T-helper 9 cell (primary cell): Measurements from ENCODE around the gene NSDHL.
"Not testable (repeated sequence)": the region's sequence is repeated elsewhere in the genome, so short reads cannot be mapped to it uniquely, and the experiment has no call there.

Experiments
- DNase-seq: peaks from one replicate; pipeline ENCODE4 v3.0.0-alpha.2; 2020
- total RNA-seq, 2 donors: gene quantifications; one replicate each; lab custom pipeline; 2026; lab: John Stamatoyannopoulos, UW

NSDHL gene
- 2.7 to 10.1 reads per million in 2 donors for total RNA-seq

- DNase-seq, result peak; percentile 85
Observed at GRCh38 chrX:152830312-152831305, at the start of gene NSDHL, which contains the start of gene CETN2. Gene NSDHL (plus strand): TSS chrX:152831063. CDS start chrX:152846325, 15,262 bp downstream. Gene CETN2 (minus strand): TSS chrX:152830757. CDS start chrX:152830710, 47 bp downstream.

DNA sequence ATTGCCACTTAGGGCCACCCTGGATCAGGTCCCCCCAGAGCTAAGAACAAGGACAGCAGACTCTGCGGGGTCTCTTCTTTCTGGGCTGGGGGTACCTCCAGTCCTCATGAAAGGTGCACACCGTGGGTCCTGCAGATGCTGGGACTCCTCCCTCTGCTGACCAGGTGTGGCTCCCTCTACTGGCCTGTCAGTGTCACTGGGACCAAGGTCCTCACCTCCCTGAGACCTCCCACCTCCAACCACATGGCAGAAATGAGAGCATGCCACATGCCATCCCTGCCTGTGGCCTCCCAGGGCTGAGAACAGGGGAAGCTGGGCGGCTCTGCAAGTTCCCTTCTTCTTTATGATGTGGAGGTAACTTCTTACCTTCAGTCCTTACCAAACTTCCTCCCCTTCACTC, 43.8 kb upstream of the NSDHL start:
- not testable (repeated sequence) for DNase-seq

DNA sequence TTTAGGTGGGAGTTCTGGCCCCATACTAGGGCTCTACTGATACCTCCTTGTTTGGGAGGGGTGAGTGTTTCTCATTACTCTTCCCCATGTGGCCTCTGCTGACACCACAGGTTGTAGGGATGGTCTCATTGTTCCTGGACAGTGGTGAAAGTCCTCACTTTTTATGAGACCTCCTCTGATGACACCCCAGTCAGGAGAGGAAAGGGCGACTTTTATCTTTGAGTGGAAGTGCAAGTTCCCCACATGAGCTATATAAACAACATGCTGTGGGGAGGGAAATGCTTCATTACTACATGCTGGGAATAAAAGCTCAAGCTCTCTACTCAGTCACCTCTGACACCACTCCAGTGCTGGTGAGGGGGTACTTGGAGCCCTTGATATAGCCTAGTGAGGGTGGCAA, 31.9 kb upstream of the NSDHL start:
- DNase-seq, result no peak

- DNase-seq, result no peak
Observed at GRCh38 chrX:152806035-152806434, 24.8 kb upstream of the NSDHL start.

DNA sequence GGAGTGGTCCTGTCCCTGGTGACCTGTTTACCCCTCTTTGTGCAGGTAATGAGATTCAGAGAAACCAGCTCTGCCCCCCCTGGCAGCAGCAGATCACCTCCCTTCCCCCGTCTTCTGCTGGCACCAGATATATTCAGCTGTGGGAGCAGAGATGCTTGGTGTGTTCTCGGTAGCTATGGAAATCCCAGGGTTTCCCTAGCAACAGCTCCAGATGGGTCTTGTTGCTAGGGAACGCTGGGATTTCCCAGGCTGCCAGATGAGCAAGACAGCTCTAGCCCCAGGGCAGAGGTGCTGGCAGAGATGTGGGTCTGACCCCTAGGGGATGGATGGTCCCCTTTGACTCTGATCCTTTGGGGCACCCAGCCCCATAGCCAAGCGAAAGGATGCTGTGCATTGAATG, 20.5 kb upstream of the NSDHL start:
- no peak for DNase-seq

- DNase-seq, result no peak
Observed at GRCh38 chrX:152813206-152813605, 17.7 kb upstream of the NSDHL start.

DNA sequence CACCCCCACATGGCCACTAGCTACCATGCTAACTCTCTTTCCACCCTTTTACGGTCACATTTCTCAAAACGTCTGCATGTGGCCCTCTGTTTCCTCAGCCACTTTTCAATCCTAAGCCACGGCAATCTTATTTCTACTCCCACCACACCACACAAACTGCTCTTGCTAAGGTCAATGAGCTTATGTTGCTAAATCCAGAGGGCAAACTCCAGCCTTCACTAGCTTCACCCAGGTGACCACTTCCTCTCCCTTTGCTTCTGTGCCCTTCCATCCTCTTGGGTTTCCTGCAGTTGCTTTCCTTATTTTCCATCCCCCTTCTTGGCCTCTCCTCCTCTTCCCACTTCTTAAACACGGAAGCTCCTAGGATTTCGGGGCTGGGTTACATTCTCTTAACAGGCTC, 16.8 kb upstream of the NSDHL start:
- DNase-seq, result no peak

- no peak for DNase-seq
Observed at GRCh38 chrX:152817078-152817764, 13.6 kb upstream of the NSDHL start.

DNA sequence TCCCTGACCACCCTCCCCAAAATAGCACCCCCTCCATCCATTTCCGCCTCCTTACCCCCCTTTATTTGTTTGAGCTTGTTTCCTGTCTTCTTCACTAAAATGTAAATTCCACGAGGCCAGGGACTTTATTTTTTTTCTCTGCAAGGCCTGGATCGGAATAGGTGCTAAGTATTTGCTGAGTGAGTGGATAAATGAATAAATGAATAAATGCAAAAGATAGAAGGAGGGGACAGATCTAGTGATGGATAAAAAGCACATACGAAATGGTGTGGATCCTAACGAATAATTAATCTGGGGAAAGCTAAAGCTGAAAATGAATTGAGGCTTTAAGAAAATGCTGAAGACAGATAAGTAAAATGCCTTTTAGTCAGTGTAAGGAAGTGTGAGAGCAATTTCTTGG, 12.5 kb upstream of the NSDHL start:
- DNase-seq, result no peak

DNA sequence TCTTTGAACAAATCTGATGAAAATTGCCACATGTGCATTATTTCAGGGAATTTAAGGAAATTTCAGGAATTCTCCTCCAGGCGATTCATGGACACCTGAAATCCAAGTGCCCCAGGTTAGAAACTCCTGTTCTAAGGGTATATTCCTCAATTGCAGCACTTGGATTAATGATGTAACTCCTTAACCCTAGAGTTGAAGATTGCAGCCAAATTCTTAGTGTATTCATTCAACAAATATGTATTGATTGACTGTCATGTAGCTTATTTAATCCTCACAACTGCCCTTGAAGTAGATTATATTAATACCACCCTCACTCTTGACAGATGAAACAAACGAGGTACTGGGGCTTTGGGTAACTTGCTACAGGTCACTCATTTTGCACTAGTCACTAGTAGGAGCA, 11.6 kb upstream of the NSDHL start:
- DNase-seq, result no peak

- no peak for DNase-seq
Observed at GRCh38 chrX:152819732-152820131, 11.1 kb upstream of the NSDHL start.

GRCh38 chrX:152821145-152821765, 9.6 kb upstream of the NSDHL start:
- no peak for DNase-seq

DNA sequence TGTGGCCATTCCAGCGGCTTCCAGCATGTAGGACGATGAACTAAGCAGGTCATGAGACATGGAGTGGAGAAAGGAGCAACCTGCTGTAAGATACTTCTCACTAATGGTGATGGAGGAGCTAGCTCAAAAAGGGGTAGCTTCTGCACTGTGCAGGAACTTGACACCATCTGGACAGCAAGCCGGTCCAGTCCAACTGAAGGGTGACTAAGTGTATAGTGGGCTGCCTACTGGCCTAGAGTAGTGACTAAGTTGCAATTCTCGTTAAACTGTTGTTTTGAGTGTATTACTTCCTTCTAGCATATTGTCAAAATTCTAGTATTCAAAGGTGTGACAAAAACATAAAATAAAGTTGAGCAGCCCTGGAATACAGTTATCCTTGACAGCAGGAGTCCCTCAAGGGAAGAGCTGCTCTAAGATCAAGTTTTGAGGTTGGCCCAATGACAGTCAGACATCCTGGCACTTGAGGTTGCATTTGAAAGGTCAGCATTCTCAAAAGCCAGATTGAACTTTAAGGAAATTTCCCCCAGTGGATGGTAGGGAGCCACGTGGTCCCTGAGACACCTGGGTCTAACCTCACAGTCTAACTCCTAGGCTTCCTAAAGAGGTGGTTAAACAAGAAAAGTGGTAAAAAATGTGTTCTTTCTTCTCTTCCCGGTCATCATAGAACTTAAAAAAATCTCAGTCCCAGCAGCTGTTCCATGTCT, 8.3 kb upstream of the NSDHL start:
- DNase-seq, result no peak

- no peak for DNase-seq
Observed at GRCh38 chrX:152823657-152824056, 7.2 kb upstream of the NSDHL start.

DNA sequence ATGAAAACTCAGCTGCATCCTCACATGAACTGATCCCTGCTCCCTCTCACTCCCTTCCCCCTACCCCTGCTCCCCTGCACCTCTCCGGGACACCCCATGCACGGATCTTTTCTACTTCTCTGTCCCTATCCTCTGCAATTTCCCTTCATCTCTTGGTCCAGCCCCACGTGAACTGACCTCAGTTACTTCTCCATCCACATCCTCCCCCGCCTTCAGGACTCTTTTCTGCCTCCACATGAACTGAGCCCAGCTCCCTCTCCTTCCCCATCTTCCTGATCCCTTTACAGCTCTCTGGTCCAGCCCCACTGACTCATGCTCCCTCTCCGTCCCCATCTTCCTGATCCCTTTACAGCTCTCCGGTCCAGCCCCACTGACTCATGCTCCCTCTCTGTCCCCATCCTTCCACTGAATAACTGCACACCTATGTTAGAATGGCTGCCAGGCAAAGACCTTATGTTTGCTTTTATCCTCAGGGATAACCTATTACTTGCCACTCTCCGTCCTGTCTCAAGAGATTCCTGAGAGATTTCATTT, 6.0 kb upstream of the NSDHL start:
- DNase-seq, result no peak

DNA sequence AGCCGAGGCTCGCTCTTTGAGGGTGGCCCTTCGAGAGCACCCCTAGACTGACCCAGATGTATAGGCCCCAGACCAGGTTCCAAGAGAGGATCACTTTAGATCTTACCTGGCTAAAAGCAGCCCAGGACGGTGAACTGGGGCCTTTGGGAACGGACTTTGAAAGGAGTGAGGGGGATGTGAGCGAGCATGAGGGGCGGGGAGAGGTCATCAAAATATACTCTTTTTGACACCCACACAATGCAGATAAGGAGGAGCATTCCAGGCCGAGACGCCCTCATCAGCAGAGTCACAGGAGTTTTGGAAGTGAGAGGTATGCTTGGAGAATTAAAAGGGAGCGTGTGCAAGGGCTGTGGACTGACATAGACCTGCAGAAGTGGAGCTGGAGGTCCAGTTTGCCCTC, 528 bp downstream of the NSDHL start:
- DNase-seq, result no peak

DNA sequence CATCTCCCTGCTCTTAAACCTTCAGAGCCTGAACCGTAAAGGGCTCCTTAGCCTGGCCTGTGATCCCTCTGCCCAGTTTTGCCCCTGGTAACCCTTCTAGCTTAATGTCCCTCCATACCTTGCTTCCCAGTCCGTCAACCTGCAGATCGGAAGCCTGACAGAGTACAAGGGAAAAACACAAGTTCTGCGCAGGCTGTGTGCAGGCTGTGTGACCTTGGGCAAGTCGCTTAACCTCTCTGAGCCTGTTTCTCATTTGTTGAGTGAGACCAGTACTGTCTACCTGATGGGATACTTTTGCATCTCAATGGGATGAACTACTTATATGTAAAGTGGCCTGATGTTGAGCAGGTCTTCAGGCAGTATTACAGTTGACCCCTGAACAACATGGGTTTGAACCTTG, 1.7 kb downstream of the NSDHL start:
- no peak for DNase-seq

DNA sequence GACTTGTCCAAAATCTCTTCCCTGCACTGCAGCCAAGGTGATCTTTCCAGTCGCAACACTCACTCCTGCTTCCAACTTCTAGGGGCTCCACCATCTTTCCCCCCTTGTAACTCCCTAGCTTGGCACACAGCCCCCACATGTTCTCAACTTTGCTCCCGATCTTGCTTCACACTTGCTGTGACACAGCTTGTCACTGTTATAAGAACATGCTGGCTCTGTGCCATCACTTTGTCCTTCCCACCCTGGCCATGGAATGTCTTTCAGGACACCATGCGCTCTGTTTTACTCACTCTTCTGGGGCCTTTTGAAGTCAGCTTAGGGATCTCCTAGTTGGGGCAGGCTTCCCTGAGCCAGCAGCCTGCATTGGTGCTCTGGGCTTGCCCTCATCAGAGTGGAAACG, 2.5 kb downstream of the NSDHL start:
- no peak for DNase-seq

GRCh38 chrX:152835470-152835869, 4.6 kb downstream of the NSDHL start:
- not testable (repeated sequence) for DNase-seq

- no peak for DNase-seq
Observed at GRCh38 chrX:152842772-152843338, 12.0 kb downstream of the NSDHL start.

GRCh38 chrX:152843852-152844251, 13.0 kb downstream of the NSDHL start:
- DNase-seq, result no peak

DNA sequence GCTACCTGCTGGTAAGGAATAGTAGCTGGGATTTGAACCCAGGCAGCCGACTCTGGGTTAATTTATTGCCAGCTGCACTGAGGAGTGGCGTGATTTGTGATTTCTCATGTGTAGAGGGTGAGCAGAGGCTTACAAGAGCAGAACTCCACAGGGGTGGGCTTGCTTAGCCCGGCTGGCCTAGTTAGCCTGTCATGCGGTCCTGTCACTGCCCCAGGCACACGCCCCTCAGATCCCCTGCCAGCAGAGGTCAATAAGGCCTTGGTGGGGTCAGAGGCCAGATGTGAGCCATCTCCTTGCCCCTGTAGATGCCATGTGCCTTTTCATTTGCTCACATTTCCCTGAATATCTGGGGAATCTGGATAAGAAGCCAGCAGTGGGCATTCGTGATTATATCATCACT, 13.4 kb downstream of the NSDHL start:
- DNase-seq, result no peak
